HG02884 (cell line): ENCODE data around the gene ZNF106.

ENCODE experiments used
- ATAC-seq: cut with Tn5 transposase; IDR thresholded peaks from one replicate; pipeline ENCODE4 v1.9.1; 2021; ENCODE audit warnings: mild to moderate bottlenecking, moderate library complexity; ENCODE audit not compliant: unreplicated experiment

ZNF106 gene

GRCh38 chr15:42373274-42373673, 117.7 kb downstream of the ZNF106 start:
- ATAC-seq: no peak

- ATAC-seq: no peak
Observed at GRCh38 chr15:42371096-42371495, 119.8 kb downstream of the ZNF106 start.

GRCh38 chr15:42368096-42368495, 122.8 kb downstream of the ZNF106 start:
- no peak for ATAC-seq

GRCh38 chr15:42367041-42367440, 123.9 kb downstream of the ZNF106 start:
- no peak for ATAC-seq

GRCh38 chr15:42365921-42366550, 124.9 kb downstream of the ZNF106 start:
- ATAC-seq: no peak

GRCh38 chr15:42364529-42364928, 126.4 kb downstream of the ZNF106 start:
- no peak for ATAC-seq

GRCh38 chr15:42363942-42364341, 127.0 kb downstream of the ZNF106 start:
- no peak for ATAC-seq

GRCh38 chr15:42363487-42363886, 127.5 kb downstream of the ZNF106 start:
- no peak for ATAC-seq
